ENCODE results near the gene NEURL1.
A peak's percentile ranks its signal among the peaks of the same experiment; 100 is the strongest.

The NEURL1 gene

GRCh38 chr10:103610083-103610472 lies 116.6 kb downstream of the NEURL1 start:
- no peak for DNase-seq

- DNase-seq: no peak
These were observed 117.5 kb downstream of the NEURL1 start for GRCh38 chr10:103610921-103611511.

- DNase-seq: peak; percentile 75
These were observed 119.2 kb downstream of the NEURL1 start for GRCh38 chr10:103612462-103613365.

- DNase-seq: no peak
These were observed 120.1 kb downstream of the NEURL1 start for GRCh38 chr10:103613616-103614015.

GRCh38 chr10:103614306-103615158 lies 121.0 kb downstream of the NEURL1 start:
- no peak for DNase-seq

GRCh38 chr10:103616705-103617601 lies 123.4 kb downstream of the NEURL1 start:
- no peak for DNase-seq

GRCh38 chr10:103617602-103618385 lies 124.3 kb downstream of the NEURL1 start:
- DNase-seq: no peak

- no peak for DNase-seq
These were observed 125.3 kb downstream of the NEURL1 start for GRCh38 chr10:103618575-103619423.

GRCh38 chr10:103619424-103620351 lies 126.2 kb downstream of the NEURL1 start:
- no peak for DNase-seq

- DNase-seq: no peak
These were observed 126.8 kb downstream of the NEURL1 start for GRCh38 chr10:103620352-103620740.

GRCh38 chr10:103620891-103621782 lies 127.6 kb downstream of the NEURL1 start:
- no peak for DNase-seq

GRCh38 chr10:103621783-103622125 lies 128.2 kb downstream of the NEURL1 start:
- DNase-seq: no peak

- no peak for DNase-seq
These were observed 128.8 kb downstream of the NEURL1 start for GRCh38 chr10:103622286-103622685.

GRCh38 chr10:103622935-103623574 lies 129.6 kb downstream of the NEURL1 start:
- no peak for DNase-seq

- no peak for DNase-seq
These were observed 132.7 kb downstream of the NEURL1 start for GRCh38 chr10:103626178-103626577.

GRCh38 chr10:103627111-103627892 lies 133.8 kb downstream of the NEURL1 start:
- no peak for DNase-seq

- no peak for DNase-seq
These were observed 134.4 kb downstream of the NEURL1 start for GRCh38 chr10:103627893-103628292.
